ENCODE measurements around the gene ZFPM1.

DNA sequence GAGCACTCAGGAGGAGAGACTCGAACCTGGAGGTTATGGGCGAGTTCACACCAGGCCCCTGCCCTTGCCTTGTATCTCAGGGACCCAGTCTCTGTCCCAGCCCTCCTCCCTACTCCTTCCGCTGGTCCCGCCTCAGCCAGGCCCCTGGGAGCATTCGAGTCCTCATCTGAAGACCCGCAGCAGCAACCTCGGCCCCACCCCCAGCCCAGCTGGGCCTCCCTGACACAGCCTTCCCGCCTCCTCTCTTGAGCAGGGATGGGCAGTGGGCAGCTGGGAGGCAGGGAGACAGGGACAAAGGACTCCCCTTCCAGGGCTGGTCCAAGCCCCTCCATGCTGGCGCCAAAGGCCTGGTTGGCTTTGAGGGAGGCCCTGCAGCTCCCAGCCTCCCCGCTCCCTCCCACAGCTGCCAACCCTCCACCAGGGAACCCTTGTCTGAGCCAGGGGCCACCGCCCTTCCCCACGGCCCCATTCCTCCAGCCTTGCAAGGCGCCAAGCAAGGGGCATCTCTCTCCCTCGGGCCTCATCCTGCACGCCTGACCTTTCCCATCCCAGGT is 101.7 kb downstream of the ZFPM1 start:
- no peak for TF ChIP-seq TSHZ2 (CRISPR knock-in tag; IDR thresholded peaks at IDR 0.05)
- TF ChIP-seq ESRRG (CRISPR knock-in tag; IDR thresholded peaks at IDR 0.05): no peak
- no peak for TF ChIP-seq SNAI2 (CRISPR knock-in tag; IDR thresholded peaks at IDR 0.05)
- TF ChIP-seq, protein P1, sequence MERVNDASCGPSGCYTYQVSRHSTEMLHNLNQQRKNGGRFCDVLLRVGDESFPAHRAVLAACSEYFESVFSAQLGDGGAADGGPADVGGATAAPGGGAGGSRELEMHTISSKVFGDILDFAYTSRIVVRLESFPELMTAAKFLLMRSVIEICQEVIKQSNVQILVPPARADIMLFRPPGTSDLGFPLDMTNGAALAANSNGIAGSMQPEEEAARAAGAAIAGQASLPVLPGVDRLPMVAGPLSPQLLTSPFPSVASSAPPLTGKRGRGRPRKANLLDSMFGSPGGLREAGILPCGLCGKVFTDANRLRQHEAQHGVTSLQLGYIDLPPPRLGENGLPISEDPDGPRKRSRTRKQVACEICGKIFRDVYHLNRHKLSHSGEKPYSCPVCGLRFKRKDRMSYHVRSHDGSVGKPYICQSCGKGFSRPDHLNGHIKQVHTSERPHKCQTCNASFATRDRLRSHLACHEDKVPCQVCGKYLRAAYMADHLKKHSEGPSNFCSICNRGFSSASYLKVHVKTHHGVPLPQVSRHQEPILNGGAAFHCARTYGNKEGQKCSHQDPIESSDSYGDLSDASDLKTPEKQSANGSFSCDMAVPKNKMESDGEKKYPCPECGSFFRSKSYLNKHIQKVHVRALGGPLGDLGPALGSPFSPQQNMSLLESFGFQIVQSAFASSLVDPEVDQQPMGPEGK (CRISPR knock-in tag; IDR thresholded peaks at IDR 0.05; ENCODE audit: borderline replicate concordance): no peak
- TF ChIP-seq ISL1 (CRISPR knock-in tag; IDR thresholded peaks at IDR 0.05): no peak
- TF ChIP-seq, protein P2, sequence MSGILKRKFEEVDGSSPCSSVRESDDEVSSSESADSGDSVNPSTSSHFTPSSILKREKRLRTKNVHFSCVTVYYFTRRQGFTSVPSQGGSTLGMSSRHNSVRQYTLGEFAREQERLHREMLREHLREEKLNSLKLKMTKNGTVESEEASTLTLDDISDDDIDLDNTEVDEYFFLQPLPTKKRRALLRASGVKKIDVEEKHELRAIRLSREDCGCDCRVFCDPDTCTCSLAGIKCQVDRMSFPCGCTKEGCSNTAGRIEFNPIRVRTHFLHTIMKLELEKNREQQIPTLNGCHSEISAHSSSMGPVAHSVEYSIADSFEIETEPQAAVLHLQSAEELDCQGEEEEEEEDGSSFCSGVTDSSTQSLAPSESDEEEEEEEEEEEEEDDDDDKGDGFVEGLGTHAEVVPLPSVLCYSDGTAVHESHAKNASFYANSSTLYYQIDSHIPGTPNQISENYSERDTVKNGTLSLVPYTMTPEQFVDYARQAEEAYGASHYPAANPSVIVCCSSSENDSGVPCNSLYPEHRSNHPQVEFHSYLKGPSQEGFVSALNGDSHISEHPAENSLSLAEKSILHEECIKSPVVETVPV (CRISPR knock-in tag; IDR thresholded peaks at IDR 0.05): no peak
- TF ChIP-seq ZFP3 (CRISPR knock-in tag; IDR thresholded peaks at IDR 0.05): no peak
- TF ChIP-seq ZFP30 (CRISPR knock-in tag; IDR thresholded peaks at IDR 0.05): no peak
